ENCODE results near the gene EYA3. TPM values are rescaled to one million over a fixed set of nuclear protein-coding genes. Genes with fewer than 3 reads are reported as not detected.

EYA3 gene
- total RNA-seq, 1 experiment from 2014 or later = 8.6 TPM

GRCh38 chr1:27992276-27992675, 96.1 kb downstream of the EYA3 start:
- no peak for DNase-seq (ENCODE audit: low read depth)
- in situ Hi-C loops (cut with HindIII; ENCODE audit: low pct_unique_long_range_greater_than_20kb, low sequenced_read_pairs) = no loop called here

DNA sequence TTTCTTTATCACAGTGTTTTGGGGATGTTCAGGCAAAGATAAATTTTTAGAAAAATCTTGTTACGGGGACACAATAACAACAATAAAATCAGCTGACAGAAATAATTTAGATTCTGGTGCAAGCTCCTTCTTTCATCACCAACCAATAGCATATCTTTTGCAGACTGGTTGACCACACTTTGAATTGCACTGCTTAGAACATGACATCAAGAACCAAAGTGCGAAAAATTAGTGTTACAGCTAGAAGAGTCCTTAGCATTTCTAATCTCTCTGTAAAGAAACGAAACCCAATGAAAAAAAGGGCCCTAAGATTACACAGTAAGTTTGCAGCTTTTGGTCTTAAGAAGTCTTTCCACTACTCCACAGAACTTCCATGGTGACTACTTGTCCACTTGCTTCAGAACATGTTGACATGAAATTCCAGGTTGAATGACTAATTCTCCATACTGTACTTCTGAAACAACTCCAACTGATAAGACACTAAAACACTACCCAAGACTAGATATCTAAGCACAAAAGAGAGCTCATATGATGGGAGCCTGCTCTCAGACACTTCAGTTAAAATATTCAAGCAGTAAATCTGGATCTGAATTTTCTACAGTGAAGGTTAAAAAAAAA, 97.4 kb downstream of the EYA3 start:
- in situ Hi-C loops (cut with HindIII; ENCODE audit: low pct_unique_long_range_greater_than_20kb, low sequenced_read_pairs) = no loop called here
- no peak for DNase-seq (ENCODE audit: low read depth)

- in situ Hi-C loops (cut with HindIII; ENCODE audit: low pct_unique_long_range_greater_than_20kb, low sequenced_read_pairs) = no loop called here
- no peak for DNase-seq (ENCODE audit: low read depth)
Observed at GRCh38 chr1:27981145-27981544, 107.3 kb downstream of the EYA3 start.

- DNase-seq (ENCODE audit: low read depth) = no peak
- in situ Hi-C loops (cut with HindIII; ENCODE audit: low pct_unique_long_range_greater_than_20kb, low sequenced_read_pairs) = no loop called here
Observed at GRCh38 chr1:27980216-27980845, 108.1 kb downstream of the EYA3 start.

- DNase-seq (ENCODE audit: low read depth) = no peak
- in situ Hi-C loops (cut with HindIII; ENCODE audit: low pct_unique_long_range_greater_than_20kb, low sequenced_read_pairs) = no loop called here
Observed at GRCh38 chr1:27979859-27980201, 108.6 kb downstream of the EYA3 start.

GRCh38 chr1:27979151-27979858, 109.1 kb downstream of the EYA3 start:
- DNase-seq (ENCODE audit: low read depth) = peak; percentile 41
- in situ Hi-C loops (cut with HindIII; ENCODE audit: low pct_unique_long_range_greater_than_20kb, low sequenced_read_pairs) = no loop called here

DNA sequence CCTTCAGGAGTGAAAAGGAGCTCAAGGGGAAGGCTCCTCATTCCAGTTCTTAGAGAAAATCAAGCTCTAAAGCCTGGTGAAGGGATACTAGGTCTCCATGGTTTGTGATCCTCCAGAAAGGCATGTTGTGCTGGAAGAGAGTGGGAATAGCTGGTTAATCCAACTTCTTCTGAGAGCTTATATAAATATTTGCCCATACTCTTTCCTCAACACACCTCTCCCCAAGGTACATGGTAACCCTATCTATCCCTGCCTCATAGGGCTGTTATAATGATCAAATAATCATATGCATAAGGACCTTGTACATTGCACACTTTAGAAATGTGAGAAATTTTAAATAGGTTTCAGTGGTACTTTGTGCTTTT, 114.0 kb downstream of the EYA3 start:
- no peak for DNase-seq (ENCODE audit: low read depth)
- in situ Hi-C loops (cut with HindIII; ENCODE audit: low pct_unique_long_range_greater_than_20kb, low sequenced_read_pairs) = no loop called here

GRCh38 chr1:27973771-27974416, 114.5 kb downstream of the EYA3 start:
- in situ Hi-C loops (cut with HindIII; ENCODE audit: low pct_unique_long_range_greater_than_20kb, low sequenced_read_pairs) = no loop called here

DNA sequence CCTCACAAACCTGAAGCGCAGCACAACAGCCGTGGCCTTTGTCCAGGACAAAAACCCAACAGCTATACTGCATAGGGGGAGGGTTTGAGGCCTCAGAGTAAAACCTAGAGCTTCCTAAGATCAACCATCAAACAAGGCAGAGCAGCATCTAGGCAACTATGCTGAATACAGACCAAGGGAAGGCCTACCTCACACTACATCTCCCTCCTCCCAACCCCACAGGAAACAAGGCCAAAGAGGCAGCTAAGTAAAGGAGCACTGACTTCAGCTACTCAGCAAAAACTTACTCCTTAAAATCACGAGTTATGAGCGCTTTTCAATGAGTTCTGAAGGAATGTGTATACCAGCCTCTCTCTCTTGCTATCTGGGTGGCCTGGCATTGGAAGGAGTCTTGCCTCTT, 116.3 kb downstream of the EYA3 start:
- in situ Hi-C loops (cut with HindIII; ENCODE audit: low pct_unique_long_range_greater_than_20kb, low sequenced_read_pairs) = no loop called here
- DNase-seq (ENCODE audit: low read depth) = no peak

More at GRCh38 chr1:27973771-27974416, 114.5 kb downstream of the EYA3 start:
- no peak for DNase-seq (ENCODE audit: low read depth)

GRCh38 chr1:27971674-27972073, 116.7 kb downstream of the EYA3 start:
- DNase-seq (ENCODE audit: low read depth) = no peak
- in situ Hi-C loops (cut with HindIII; ENCODE audit: low pct_unique_long_range_greater_than_20kb, low sequenced_read_pairs) = no loop called here

DNA sequence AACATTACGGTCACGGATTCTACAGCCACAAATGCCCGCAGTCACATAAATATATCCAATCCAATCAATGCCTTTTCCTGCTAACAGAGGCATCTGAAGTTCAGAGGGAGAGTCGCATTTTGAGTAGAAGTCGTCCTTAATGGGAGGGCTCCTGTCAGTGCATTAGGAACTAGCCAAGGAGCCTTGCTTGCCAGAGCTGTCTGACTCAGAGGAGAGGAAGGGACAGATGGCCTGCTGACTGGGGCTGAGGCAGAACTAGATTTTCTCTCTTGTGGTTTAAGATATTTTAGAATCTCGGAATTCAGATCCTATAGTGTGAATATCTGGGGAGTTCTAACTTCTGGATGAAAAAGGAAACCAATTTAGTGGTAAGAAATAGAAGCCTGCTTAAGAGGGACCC, 118.0 kb downstream of the EYA3 start:
- in situ Hi-C loops (cut with HindIII; ENCODE audit: low pct_unique_long_range_greater_than_20kb, low sequenced_read_pairs) = no loop called here
- DNase-seq (ENCODE audit: low read depth) = no peak

GRCh38 chr1:27968692-27969091, 119.7 kb downstream of the EYA3 start:
- in situ Hi-C loops (cut with HindIII; ENCODE audit: low pct_unique_long_range_greater_than_20kb, low sequenced_read_pairs) = no loop called here
- DNase-seq (ENCODE audit: low read depth) = peak; percentile 75

DNA sequence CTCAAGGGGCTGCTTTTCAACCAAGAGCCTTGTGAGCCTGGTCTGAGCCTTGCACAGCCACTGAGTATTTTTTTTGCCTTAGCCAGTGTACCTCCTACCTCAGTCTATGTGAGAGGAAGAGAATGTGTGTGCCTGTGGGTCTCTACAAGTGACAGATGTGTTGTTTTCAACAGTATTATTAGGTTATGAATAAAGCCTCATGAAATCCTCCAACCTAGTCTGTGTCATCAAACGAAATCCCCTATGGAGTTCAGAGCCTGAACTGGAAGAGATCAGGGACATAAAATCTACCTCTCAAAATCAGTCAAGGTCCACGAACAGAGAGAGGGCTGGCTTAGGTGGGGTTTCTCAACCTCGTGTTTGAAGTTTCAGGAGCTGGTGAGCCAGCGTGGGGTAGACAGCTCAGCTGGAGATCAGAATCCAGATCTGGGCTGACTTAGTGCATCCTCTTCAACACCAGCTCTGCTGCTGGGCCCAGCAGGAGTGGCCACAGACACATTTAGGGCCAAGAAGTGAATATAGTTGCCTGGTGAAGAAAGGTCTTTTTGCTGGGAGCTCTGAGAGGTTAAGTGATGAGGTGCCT, 120.4 kb downstream of the EYA3 start:
- in situ Hi-C loops (cut with HindIII; ENCODE audit: low pct_unique_long_range_greater_than_20kb, low sequenced_read_pairs) = no loop called here
- no peak for DNase-seq (ENCODE audit: low read depth)

- DNase-seq (ENCODE audit: low read depth) = no peak
- in situ Hi-C loops (cut with HindIII; ENCODE audit: low pct_unique_long_range_greater_than_20kb, low sequenced_read_pairs) = no loop called here
Observed at GRCh38 chr1:27967106-27967883, 121.1 kb downstream of the EYA3 start.

DNA sequence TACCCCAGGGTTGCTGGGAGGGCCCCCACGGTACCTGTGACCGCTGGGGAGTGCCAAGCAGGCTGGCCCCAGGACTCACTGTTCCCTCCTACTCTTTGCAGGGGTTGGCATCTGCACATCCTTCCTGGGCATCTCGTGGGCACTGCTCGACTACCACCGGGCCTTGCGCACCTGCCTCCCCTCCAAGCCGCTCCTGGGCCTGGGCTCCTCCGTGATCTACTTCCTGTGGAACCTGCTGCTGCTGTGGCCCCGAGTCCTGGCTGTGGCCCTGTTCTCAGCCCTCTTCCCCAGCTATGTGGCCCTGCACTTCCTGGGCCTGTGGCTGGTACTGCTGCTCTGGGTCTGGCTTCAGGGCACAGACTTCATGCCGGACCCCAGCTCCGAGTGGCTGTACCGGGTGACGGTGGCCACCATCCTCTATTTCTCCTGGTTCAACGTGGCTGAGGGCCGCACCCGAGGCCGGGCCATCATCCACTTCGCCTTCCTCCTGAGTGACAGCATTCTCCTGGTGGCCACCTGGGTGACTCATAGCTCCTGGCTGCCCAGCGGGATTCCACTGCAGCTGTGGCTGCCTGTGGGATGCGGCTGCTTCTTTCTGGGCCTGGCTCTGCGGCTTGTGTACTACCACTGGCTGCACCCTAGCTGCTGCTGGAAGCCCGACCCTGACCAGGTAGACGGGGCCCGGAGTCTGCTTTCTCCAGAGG, 121.9 kb downstream of the EYA3 start:
- DNase-seq (ENCODE audit: low read depth) = no peak
- in situ Hi-C loops (cut with HindIII; ENCODE audit: low pct_unique_long_range_greater_than_20kb, low sequenced_read_pairs) = no loop called here

DNA sequence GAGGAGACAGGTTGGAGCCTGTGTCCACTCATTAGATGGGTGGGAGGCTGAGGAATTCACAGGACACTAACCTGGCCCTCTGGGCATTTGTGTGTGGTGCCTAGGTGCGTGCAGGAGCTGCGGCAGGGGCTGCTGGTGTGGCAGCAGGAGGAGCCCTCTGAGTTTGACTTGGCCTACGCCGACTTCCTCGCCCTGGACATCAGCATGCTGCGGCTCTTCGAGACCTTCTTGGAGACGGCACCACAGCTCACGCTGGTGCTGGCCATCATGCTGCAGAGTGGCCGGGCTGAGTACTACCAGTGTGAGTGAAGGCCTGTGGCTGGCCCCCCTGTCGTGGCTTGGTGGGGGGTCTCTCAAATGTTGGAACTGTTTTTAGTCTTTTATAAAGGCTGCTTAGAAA, 125.0 kb downstream of the EYA3 start:
- DNase-seq (ENCODE audit: low read depth) = no peak
- in situ Hi-C loops (cut with HindIII; ENCODE audit: low pct_unique_long_range_greater_than_20kb, low sequenced_read_pairs) = no loop called here

DNA sequence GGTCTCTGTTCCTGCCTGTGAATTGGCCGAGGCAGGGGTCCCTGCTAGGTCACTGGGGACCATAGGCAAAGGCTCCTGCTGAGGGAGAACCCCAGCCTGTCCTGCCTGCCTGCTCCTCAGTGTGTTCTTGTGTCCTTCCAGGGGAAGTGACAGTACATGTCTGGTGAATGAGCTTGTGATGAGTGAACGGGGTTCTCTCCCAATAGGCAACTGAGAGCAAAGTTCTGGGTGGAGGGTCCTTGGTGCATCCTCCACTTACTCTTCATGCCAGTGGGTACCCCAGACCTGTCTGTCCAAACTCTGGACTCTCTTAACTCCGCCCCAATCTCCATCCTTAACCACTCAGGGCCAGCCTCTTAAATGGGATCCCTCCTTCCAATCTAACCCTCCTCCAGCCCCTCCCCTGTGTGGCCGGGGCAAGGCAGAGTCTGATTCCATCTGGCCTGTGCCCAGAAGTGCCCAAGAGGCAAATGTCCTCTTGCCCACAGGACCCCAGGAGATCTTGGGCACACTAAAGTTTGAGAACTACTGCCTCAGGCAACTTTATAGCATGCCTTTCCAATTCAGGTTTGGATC, 126.7 kb downstream of the EYA3 start:
- in situ Hi-C loops (cut with HindIII; ENCODE audit: low pct_unique_long_range_greater_than_20kb, low sequenced_read_pairs) = no loop called here
- no peak for DNase-seq (ENCODE audit: low read depth)
